OCI-LY7 (cell line): ENCODE results near the gene KRT38. TPM values are rescaled to one million over a fixed set of nuclear protein-coding genes. Genes with fewer than 3 reads are reported as not detected.

ENCODE experiments used
- BruUV-seq: library from RNA; stranded (reverse); fragments of 400-500 nt; replicated peaks from 2 replicates; lab custom pipeline; 2021; lab: Mats Ljungman, UMichigan
- CTCF ChIA-PET: fragments of 300-600 bp; sonication (Branson Sonifier 250); formaldehyde crosslinking; loops from one replicate; lab custom pipeline; 2022; ENCODE audit warnings: antibody characterized with exemption; ENCODE audit not compliant: unreplicated experiment; lab: Charles Lee
- POLR2A ChIA-PET: fragments of 300-600 bp; sonication (Branson Sonifier 250); formaldehyde crosslinking; loops from one replicate; lab custom pipeline; 2022; ENCODE audit warnings: antibody characterized with exemption; lab: Charles Lee
- DNase-seq: peaks from one replicate; pipeline ENCODE4 v3.0.0-alpha.2; 2015; ENCODE audit warnings: low spot score
- H2AFZ ChIP-seq: fragments of 200-600 bp; sonication (generic), shearing (Covaris generic); 2 replicates; pipeline ENCODE4 v1.6.1; 2014; ENCODE audit warnings: mild to moderate bottlenecking, antibody characterized with exemption, low read length, moderate library complexity
- H3K27ac ChIP-seq: fragments of 200-600 bp; sonication (generic); 2 replicates; pipeline ENCODE4 v1.5.1; 2014; ENCODE audit warnings: mixed run types, low read depth, mild to moderate bottlenecking, moderate library complexity, low read length, inconsistent platforms; ENCODE audit not compliant: poor library complexity, severe bottlenecking
- H3K36me3 ChIP-seq: fragments of 200-600 bp; sonication (generic); 2 replicates; pipeline ENCODE4 v1.6.1; 2014; ENCODE audit warnings: mild to moderate bottlenecking, antibody characterized with exemption, low read length, moderate library complexity, mixed read lengths; ENCODE audit not compliant: insufficient read depth
- H3K4me1 ChIP-seq: fragments of 200-600 bp; sonication (generic); 2 replicates; pipeline ENCODE4 v1.5.1; 2014; ENCODE audit warnings: mild to moderate bottlenecking, low read length; ENCODE audit not compliant: insufficient read depth, poor library complexity, severe bottlenecking
- H3K4me2 ChIP-seq: fragments of 200-600 bp; sonication (generic); 2 replicates; pipeline ENCODE4 v1.6.1; 2014; ENCODE audit warnings: mild to moderate bottlenecking, low read length
- H3K4me3 ChIP-seq: fragments of 200-600 bp; sonication (generic); 2 replicates; pipeline ENCODE4 v1.5.1; 2014; ENCODE audit warnings: mild to moderate bottlenecking, low read depth, low read length; ENCODE audit not compliant: poor library complexity, severe bottlenecking
- H3K79me2 ChIP-seq: fragments of 200-600 bp; sonication (generic); 2 replicates; pipeline ENCODE4 v1.6.1; 2016; ENCODE audit warnings: low read depth, mild to moderate bottlenecking, low read length, moderate library complexity, mixed read lengths; ENCODE audit not compliant: insufficient read depth
- H3K9me2 ChIP-seq: fragments of 200-600 bp; sonication (generic); 2 replicates; pipeline ENCODE4 v1.6.1; 2016; ENCODE audit warnings: mild to moderate bottlenecking, low read length, mixed read lengths; ENCODE audit not compliant: insufficient read depth
- H3K9me3 ChIP-seq: fragments of 200-600 bp; sonication (generic); 2 replicates; pipeline ENCODE4 v1.6.1; 2014; ENCODE audit warnings: mild to moderate bottlenecking, mixed run types, low read length, mixed read lengths
- H4K20me1 ChIP-seq: fragments of 200-600 bp; sonication (generic); 2 replicates; pipeline ENCODE4 v1.6.1; 2014; ENCODE audit warnings: mild to moderate bottlenecking, antibody characterized with exemption, low read length, moderate library complexity, mixed read lengths; ENCODE audit not compliant: insufficient read depth
- EZH2phosphoT487 ChIP-seq: fragments of 200-600 bp; sonication (generic); IDR thresholded peaks from 2 replicates; pipeline ENCODE4 v1.6.1; 2018; ENCODE audit warnings: low read depth, borderline replicate concordance, mild to moderate bottlenecking, mixed run types, antibody characterized with exemption, low read length, moderate library complexity, mixed read lengths
- intact Hi-C: fragments of 100-400 bp; cut with micrococcal nuclease; formaldehyde crosslinking; loops from one replicate; pipeline ENCODE4 v1.10.0; 2022; ENCODE audit not compliant: unreplicated experiment
- total RNA-seq, 2 experiments: library from RNA; depleted of rRNA in 1 of 2; stranded (reverse); fragments of >200 nt in 1 of 2; shearing (Covaris generic) in 1 of 2; gene quantifications; 2 replicates each; pipeline ENCODE4 v1.2.3, GENCODE V29; 2014 to 2022
- TF ChIP-seq, protein P1 (sequence below): fragments of 200-600 bp; sonication (generic); conservative IDR thresholded peaks from 2 replicates; pipeline ENCODE4 v1.5.1; 2014; ENCODE audit warnings: mild to moderate bottlenecking, antibody characterized with exemption, low read length, moderate library complexity, mixed read lengths

Gene KRT38
- total RNA-seq, 2 experiments from 2014 or later, result not detected

- CTCF ChIA-PET, result no interaction called here
- Histone ChIP-seq H2AFZ (no peak overlapping the region), H3K36me3 (no peaks in the 10 kb centered on the region), H3K27ac (no peak overlapping the region), H3K9me3 (no peaks in the 10 kb centered on the region), H3K4me1 (no peaks in the 10 kb centered on the region), H4K20me1 (no peaks in the 10 kb centered on the region), H3K9me2 (no peaks in the 10 kb centered on the region), H3K79me2 (no peaks in the 10 kb centered on the region), H3K4me3 (no peak overlapping the region), H3K4me2 (no peak overlapping the region)
- POLR2A ChIA-PET, result no interaction called here
- no peak for DNase-seq
- BruUV-seq, result no TSS peak
- no peak for TF ChIP-seq EZH2phosphoT487
- TF ChIP-seq, protein P1, sequence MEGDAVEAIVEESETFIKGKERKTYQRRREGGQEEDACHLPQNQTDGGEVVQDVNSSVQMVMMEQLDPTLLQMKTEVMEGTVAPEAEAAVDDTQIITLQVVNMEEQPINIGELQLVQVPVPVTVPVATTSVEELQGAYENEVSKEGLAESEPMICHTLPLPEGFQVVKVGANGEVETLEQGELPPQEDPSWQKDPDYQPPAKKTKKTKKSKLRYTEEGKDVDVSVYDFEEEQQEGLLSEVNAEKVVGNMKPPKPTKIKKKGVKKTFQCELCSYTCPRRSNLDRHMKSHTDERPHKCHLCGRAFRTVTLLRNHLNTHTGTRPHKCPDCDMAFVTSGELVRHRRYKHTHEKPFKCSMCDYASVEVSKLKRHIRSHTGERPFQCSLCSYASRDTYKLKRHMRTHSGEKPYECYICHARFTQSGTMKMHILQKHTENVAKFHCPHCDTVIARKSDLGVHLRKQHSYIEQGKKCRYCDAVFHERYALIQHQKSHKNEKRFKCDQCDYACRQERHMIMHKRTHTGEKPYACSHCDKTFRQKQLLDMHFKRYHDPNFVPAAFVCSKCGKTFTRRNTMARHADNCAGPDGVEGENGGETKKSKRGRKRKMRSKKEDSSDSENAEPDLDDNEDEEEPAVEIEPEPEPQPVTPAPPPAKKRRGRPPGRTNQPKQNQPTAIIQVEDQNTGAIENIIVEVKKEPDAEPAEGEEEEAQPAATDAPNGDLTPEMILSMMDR, result no peak
- intact Hi-C loops, result no loop called here
These were observed 25.4 kb downstream of the KRT38 start for GRCh38 chr17:41415411-41415810.

DNA sequence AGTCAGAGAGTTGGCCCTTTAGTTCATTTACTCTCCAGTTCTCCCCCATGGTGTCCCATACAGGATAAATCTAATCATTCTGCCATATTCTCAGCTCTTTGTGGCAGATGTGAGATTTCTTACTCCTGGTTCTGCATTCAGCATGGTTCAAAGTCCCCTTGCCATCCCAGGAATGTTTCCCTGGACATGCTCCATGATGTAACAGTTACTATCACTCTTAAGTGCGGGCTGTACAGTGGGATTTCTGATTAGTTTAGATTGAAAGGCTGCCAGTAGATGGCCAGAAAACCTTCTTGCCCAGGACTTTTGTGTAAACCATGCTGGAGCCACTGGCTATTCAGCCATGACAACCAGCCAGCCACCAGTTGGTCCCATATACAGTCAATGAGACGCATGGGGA, 26.8 kb downstream of the KRT38 start:
- CTCF ChIA-PET, result no interaction called here
- no peak overlapping the region for H3K4me3 ChIP-seq
- BruUV-seq, result no TSS peak

GRCh38 chr17:41413353-41413957, 27.3 kb downstream of the KRT38 start:
- Histone ChIP-seq H3K79me2 (no peaks in the 10 kb centered on the region), H3K4me3 (no peak overlapping the region), H3K27ac (no peak overlapping the region), H3K4me2 (no peak overlapping the region), H3K9me2 (no peaks in the 10 kb centered on the region), H3K36me3 (no peaks in the 10 kb centered on the region), H4K20me1 (no peaks in the 10 kb centered on the region), H2AFZ (no peak overlapping the region), H3K4me1 (no peaks in the 10 kb centered on the region), H3K9me3 (no peaks in the 10 kb centered on the region)
- CTCF ChIA-PET, result no interaction called here
- POLR2A ChIA-PET, result no interaction called here
- no TSS peak for BruUV-seq
- intact Hi-C loops, result no loop called here
- DNase-seq, result no peak
- TF ChIP-seq, protein P1, result no peak
- TF ChIP-seq EZH2phosphoT487, result no peak

More for the DNA sequence above, 26.8 kb downstream of the KRT38 start:
- Histone ChIP-seq H3K27ac (no peak overlapping the region), H3K4me1 (no peaks in the 10 kb centered on the region), H3K79me2 (no peaks in the 10 kb centered on the region), H3K36me3 (no peaks in the 10 kb centered on the region), H3K4me2 (no peak overlapping the region), H2AFZ (no peak overlapping the region), H3K9me2 (no peaks in the 10 kb centered on the region), H3K9me3 (no peaks in the 10 kb centered on the region), H4K20me1 (no peaks in the 10 kb centered on the region)
- POLR2A ChIA-PET, result no interaction called here
- DNase-seq, result no peak
- TF ChIP-seq, protein P1, result no peak
- TF ChIP-seq EZH2phosphoT487, result no peak
- intact Hi-C loops, result no loop called here
